ENCODE data around the gene NIPAL3.
A peak's percentile ranks its signal among the peaks of the same experiment; 100 is the strongest.

The NIPAL3 gene

DNA sequence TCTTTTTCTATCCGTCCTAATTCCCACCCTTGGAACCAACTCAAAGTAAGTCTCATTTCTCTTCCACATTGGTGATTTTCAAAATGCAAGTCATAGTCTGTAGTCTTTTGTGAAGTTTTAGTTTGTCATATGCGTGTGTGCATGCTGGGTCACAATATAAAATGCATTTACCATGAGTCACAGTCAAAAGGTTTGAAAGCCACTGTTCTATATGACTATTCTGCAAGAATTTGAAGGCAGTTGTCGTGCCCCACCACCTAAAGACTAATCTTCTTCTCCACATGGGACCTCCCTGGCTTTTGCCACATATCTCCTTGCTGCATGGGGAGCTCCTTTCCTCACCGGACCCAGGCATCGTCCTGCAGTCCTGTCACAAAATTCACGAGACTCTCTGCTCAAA lies 3.6 kb upstream of the NIPAL3 start:
- Mint-ChIP-seq H3K4me3 (no peak overlapping the region), H3K9me3 (no peaks in the 10 kb centered on the region), H3K36me3 (no peaks in the 10 kb centered on the region), H3K4me1 (peaks cover 40% of the 10 kb centered on the region), H3K27ac (no peak overlapping the region)
- DNase-seq (ENCODE audit: low spot score in 2 of 2) = no peak
- no peak for ATAC-seq

- DNase-seq (ENCODE audit: low spot score in 2 of 2) (no peak), ATAC-seq (no peak)
- Mint-ChIP-seq H3K9me3 (no peaks in the 10 kb centered on the region), H3K4me1 (peaks cover 45% of the 10 kb centered on the region), H3K36me3 (no peaks in the 10 kb centered on the region), H3K27ac (no peak overlapping the region), H3K4me3 (peak overlapping the region; percentile 96)
Measured at GRCh38 chr1:24412408-24412807, 3.2 kb upstream of the NIPAL3 start.

GRCh38 chr1:24413350-24414163 lies 2.0 kb upstream of the NIPAL3 start, which contains the start of gene STPG1:
Gene STPG1, minus strand, starts transcription at chr1:24413782. Its CDS starts 12,394 bp downstream, at chr1:24401388.
- Mint-ChIP-seq H3K4me3 (peak within 1 kb of the TSS; percentile 96), H3K4me1 (peaks cover 55% of the 10 kb centered on the region), H3K36me3 (peaks cover 3% of the 10 kb centered on the region), H3K27ac (peak within 1 kb of the TSS; percentile 91), H3K9me3 (no peaks in the 10 kb centered on the region)
- DNase-seq (ENCODE audit: low spot score in 2 of 2) (peak; percentile 77 to 93), ATAC-seq (peak; percentile 38)

DNA sequence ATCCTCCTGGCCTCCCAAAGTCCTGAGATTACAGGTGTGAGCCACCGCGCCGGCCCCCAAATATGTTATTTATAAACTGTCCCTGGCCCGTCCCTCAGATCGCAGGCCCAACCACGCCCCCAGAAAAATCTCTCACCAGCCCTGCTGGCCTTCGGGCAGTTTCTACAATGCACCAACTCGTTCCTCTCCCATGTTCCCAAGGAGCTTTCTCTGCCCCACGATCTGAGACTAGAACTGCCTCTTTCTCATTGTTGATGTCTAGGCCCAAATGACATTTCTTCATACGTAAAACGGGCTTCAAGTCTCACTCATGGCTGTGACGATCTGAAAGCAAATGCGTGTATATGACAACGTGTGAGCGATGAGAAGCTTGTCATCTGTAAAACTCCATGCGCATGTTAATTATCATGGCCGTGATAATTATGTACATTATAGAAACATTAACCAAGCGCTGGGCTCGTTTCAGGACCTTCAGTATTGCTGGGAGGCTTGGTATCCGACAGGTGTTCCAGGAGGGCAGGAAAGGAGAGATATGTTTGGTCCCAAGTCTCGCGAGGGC lies 748 bp upstream of the NIPAL3 start:
- H3K36me3 Mint-ChIP-seq = peaks cover 16% of the 10 kb centered on the region
- peak overlapping the region; percentile 96 for H3K4me3 Mint-ChIP-seq
- ATAC-seq = no peak
- DNase-seq (ENCODE audit: low spot score in 2 of 2) = no peak
- H3K9me3 Mint-ChIP-seq = no peaks in the 10 kb centered on the region
- peaks cover 64% of the 10 kb centered on the region for H3K4me1 Mint-ChIP-seq
- H3K27ac Mint-ChIP-seq = peak overlapping the region; percentile 91

DNA sequence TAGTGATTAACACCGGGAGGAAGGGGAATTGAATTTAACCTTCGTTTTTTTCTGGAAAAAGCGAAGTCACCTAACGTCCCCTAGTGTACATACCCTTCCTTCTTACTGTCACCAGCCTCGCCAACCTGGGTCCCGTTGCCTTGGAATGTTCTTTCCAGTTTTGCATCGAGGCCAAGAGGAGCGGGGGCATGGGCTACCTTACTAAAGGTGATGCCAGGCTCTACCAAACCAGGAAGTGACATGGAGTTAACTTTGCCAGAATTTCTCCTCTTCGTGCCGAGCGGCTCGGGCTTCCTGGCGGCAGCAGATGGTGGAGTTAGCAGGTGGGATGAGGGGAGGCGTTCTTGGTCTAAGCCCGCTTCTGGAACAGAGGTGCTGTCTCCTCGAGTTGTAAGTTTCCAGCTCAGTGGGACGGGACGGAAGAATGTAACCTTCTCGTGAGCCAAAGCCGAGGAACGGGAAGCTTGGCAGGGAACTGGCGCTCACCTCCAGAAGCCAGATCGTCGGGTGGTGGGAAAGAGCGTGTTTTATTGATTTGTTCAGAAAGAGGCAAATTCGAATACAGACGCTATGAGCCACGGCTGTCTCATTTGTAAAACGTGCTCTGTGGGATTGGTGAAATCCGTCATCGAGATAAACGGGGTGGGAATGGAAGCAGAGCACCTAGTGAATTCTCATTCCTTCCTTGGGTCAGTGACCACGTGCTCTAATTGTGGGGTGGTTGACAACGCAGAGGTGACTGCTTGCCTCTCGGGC lies 486 bp downstream of the NIPAL3 start:
- H3K27ac Mint-ChIP-seq = peak overlapping the region; percentile 91
- H3K9me3 Mint-ChIP-seq = no peaks in the 10 kb centered on the region
- DNase-seq (ENCODE audit: low spot score in 2 of 2) = no peak
- ATAC-seq = peak; percentile 3
- H3K4me3 Mint-ChIP-seq = peak overlapping the region; percentile 96
- H3K36me3 Mint-ChIP-seq = peaks cover 28% of the 10 kb centered on the region
- H3K4me1 Mint-ChIP-seq = peaks cover 64% of the 10 kb centered on the region

GRCh38 chr1:24416666-24417391 lies 1.2 kb downstream of the NIPAL3 start:
- no peaks in the 10 kb centered on the region for H3K9me3 Mint-ChIP-seq
- peaks cover 62% of the 10 kb centered on the region for H3K4me1 Mint-ChIP-seq
- H3K36me3 Mint-ChIP-seq = peaks cover 35% of the 10 kb centered on the region
- peak overlapping the region; percentile 96 for H3K4me3 Mint-ChIP-seq
- DNase-seq (ENCODE audit: low spot score in 2 of 2) (peak; percentile 24 to 65), ATAC-seq (peak; percentile 60)
- H3K27ac Mint-ChIP-seq = peak overlapping the region; percentile 91

DNA sequence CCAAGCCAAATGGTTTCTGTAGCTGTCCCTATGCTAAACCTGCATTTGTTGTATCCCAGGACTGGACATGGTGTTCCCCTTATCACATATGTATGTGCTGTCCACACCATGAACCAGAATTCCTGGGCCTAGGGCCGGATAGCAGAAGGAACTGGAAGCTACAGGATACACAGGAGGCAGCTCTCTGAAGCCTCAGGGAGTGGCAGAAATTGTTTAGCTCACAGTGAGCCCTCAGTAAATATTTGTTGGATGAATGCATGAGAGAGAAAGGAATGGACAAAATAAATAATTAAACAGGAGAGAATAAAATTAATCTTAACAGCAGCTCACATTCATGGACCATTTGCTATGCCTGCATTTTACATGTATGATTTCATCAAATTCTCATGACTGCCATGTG lies 2.1 kb downstream of the NIPAL3 start:
- DNase-seq (ENCODE audit: low spot score in 2 of 2) (no peak), ATAC-seq (no peak)
- Mint-ChIP-seq H3K27ac (peak overlapping the region; percentile 91), H3K9me3 (no peaks in the 10 kb centered on the region), H3K4me1 (peaks cover 55% of the 10 kb centered on the region), H3K36me3 (peaks cover 44% of the 10 kb centered on the region), H3K4me3 (peak overlapping the region; percentile 96)

DNA sequence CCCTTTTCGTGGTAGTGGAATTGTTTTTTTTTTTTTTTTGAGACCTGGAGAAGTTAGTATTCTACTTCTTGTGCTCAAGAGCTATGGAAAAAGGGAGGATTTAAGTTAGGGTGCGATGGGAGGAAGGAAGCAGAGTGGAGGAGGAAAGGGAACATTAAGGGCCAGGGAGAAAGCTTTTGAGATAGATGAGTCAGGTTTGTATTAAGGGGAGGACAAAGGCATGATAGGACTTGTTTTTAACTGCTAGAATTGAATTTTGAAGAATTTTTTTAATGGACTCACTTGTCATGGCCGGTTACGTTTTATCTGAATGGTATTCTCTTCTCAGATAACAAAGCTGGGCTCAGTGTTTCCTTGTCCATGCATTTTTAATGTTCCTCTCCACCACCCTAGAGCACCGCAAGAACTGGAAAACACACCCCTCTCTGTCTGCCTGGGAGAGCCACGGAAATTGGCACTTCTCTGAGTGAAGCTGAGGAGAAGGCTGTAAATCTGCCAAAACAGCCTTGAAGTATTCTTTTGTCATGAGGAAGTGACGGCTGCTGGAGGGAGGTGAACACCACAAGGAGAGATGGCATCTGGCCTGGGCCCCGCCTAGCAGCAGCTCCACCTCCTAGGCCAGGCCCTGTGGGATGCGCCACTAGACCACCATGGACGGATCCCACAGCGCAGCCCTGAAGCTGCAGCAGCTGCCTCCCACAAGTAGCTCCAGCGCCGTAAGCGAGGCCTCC lies 3.5 kb downstream of the NIPAL3 start:
- Mint-ChIP-seq H3K4me1 (peaks cover 56% of the 10 kb centered on the region), H3K4me3 (no peak overlapping the region), H3K27ac (peak overlapping the region; percentile 85), H3K36me3 (peaks cover 54% of the 10 kb centered on the region), H3K9me3 (no peaks in the 10 kb centered on the region)
- DNase-seq (ENCODE audit: low spot score in 2 of 2) (no peak), ATAC-seq (no peak)

DNA sequence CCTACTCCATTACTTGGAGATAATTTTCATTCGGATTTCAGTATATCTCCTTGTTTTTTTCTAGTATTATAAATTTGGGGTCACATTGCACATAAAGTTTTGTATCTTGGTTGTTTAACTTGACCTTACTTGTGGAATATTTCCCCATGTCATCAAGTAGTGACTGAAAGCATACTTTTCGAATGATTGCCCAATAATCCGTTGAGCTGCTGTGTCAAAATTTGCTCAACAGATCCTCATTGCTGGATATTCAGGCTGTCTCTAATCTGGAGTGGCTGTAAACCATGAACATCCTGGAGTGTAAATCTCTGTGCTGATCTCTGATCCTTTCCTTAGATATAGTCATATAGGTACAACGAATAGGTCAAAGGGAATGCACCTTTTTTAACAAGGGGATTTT lies 4.9 kb downstream of the NIPAL3 start:
- Mint-ChIP-seq H3K4me1 (peaks cover 51% of the 10 kb centered on the region), H3K9me3 (no peaks in the 10 kb centered on the region), H3K36me3 (peaks cover 62% of the 10 kb centered on the region), H3K4me3 (no peak overlapping the region), H3K27ac (no peak overlapping the region)
- ATAC-seq = no peak
- no peak for DNase-seq (ENCODE audit: low spot score in 2 of 2)

- ATAC-seq = no peak
- Mint-ChIP-seq H3K4me1 (peaks cover 43% of the 10 kb centered on the region), H3K4me3 (no peak overlapping the region), H3K36me3 (peaks cover 68% of the 10 kb centered on the region), H3K27ac (no peak overlapping the region), H3K9me3 (no peaks in the 10 kb centered on the region)
- no peak for DNase-seq (ENCODE audit: low spot score in 2 of 2)
Measured at GRCh38 chr1:24421502-24421901, 5.9 kb downstream of the NIPAL3 start.

DNA sequence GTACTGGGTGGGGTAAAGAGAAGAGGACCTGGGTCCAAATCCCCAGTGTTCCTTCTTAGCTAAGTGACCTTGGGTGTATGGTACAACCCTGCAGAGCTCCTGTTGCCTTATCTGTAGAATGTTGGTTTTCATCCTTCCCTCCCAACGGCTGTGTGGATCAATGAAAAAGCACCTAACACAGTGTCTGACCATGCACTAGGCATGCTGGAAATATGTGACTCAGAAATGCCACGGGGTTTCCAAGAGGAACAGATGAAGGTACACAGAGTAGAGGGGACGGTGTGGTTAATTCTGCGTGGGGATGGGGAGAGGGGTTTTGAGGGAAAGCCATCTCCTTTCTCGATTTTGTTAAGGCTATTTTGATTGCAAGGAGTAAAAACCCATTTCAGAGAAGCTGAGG lies 8.6 kb downstream of the NIPAL3 start:
- Mint-ChIP-seq H3K4me1 (peaks cover 22% of the 10 kb centered on the region), H3K36me3 (peaks cover 59% of the 10 kb centered on the region)
- no peak for ATAC-seq

GRCh38 chr1:24424990-24425389 lies 9.4 kb downstream of the NIPAL3 start:
- DNase-seq (ENCODE audit: low spot score in 2 of 2) = no peak
- H3K4me1 Mint-ChIP-seq = peaks cover 19% of the 10 kb centered on the region
- H3K9me3 Mint-ChIP-seq = no peaks in the 10 kb centered on the region
- no peak for ATAC-seq
- H3K4me3 Mint-ChIP-seq = no peak overlapping the region
- peaks cover 52% of the 10 kb centered on the region for H3K36me3 Mint-ChIP-seq
- H3K27ac Mint-ChIP-seq = no peak overlapping the region

More for the DNA sequence above, 8.6 kb downstream of the NIPAL3 start:
- no peaks in the 10 kb centered on the region for H3K9me3 Mint-ChIP-seq
- H3K4me3 Mint-ChIP-seq = no peak overlapping the region
- peak overlapping the region; percentile 33 for H3K27ac Mint-ChIP-seq
- DNase-seq (ENCODE audit: low spot score in 2 of 2) = no peak

DNA sequence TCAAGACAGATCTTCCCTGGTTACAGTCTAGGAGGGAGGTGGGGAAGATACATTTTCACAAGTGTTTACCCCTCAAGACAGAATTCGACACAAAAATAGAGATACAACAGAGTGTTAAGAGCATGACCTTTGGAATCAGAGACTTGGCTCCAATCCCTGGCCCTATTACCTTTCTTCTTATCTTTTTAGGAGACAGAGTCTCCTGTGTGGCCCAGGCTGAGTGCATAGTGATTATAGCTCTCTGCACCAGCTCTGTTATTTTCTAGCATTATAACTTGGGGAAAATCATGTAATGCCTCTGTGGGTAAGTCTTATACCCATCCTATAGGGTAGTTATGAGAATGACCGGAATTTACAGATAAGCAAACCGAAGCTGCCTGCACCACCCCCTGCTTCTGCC lies 9.8 kb downstream of the NIPAL3 start:
- H3K27ac Mint-ChIP-seq = no peak overlapping the region
- no peaks in the 10 kb centered on the region for H3K9me3 Mint-ChIP-seq
- ATAC-seq (no peak), DNase-seq (ENCODE audit: low spot score in 2 of 2) (no peak)
- H3K4me3 Mint-ChIP-seq = no peak overlapping the region
- H3K36me3 Mint-ChIP-seq = peaks cover 47% of the 10 kb centered on the region
- peaks cover 19% of the 10 kb centered on the region for H3K4me1 Mint-ChIP-seq

GRCh38 chr1:24425922-24426321 lies 10.3 kb downstream of the NIPAL3 start:
- DNase-seq (ENCODE audit: low spot score in 2 of 2) = no peak
- H3K4me3 Mint-ChIP-seq = no peak overlapping the region
- peaks cover 42% of the 10 kb centered on the region for H3K36me3 Mint-ChIP-seq
- ATAC-seq = no peak
- H3K9me3 Mint-ChIP-seq = no peaks in the 10 kb centered on the region
- H3K4me1 Mint-ChIP-seq = peaks cover 19% of the 10 kb centered on the region
- peak overlapping the region; percentile 23 for H3K27ac Mint-ChIP-seq
